Naive B cell (primary cell): ENCODE data around the gene KCNG2. TPM values are rescaled to one million over a fixed set of nuclear protein-coding genes. Genes with fewer than 3 reads are reported as not detected.

ENCODE experiments used
- ATAC-seq, 2 donors: fragments of 150-1000 bp; cut with Tn5 transposase; 2 replicates each; pipeline ENCODE4 v1.10.0; 2021; ENCODE audit warnings: low read depth in 2 of 2, mild to moderate bottlenecking in 2 of 2, moderate library complexity in 2 of 2
- DNase-seq: peaks from one replicate; pipeline ENCODE4 v3.0.0; 2022
- H3K27ac Mint-ChIP-seq, 6 donors: one replicate each; pipeline ENCODE4 v1.8.0; 2020 to 2022; ENCODE audit warnings: mild to moderate bottlenecking in 6 of 6, mixed read lengths in 6 of 6, moderate library complexity in 5 of 6, inconsistent platforms in 2 of 6
- H3K27me3 Mint-ChIP-seq, 3 donors: one replicate each; pipeline ENCODE4 v1.8.0; 2021 to 2022; ENCODE audit warnings: mixed read lengths in 3 of 3, mild to moderate bottlenecking in 1 of 3
- H3K36me3 Mint-ChIP-seq, 2 donors: one replicate each; pipeline ENCODE4 v1.8.0; 2020 to 2022; ENCODE audit warnings: mixed read lengths in 2 of 2, inconsistent platforms in 1 of 2, mild to moderate bottlenecking in 1 of 2
- H3K4me1 Mint-ChIP-seq, 3 donors: one replicate each; pipeline ENCODE4 v1.8.0; 2020 to 2022; ENCODE audit warnings: mixed read lengths in 3 of 3, inconsistent platforms in 1 of 3, mild to moderate bottlenecking in 1 of 3, moderate library complexity in 1 of 3
- H3K4me3 Mint-ChIP-seq, 8 donors: one replicate each; pipeline ENCODE4 v1.8.0; 2020 to 2022; ENCODE audit warnings: mild to moderate bottlenecking in 8 of 8, mixed read lengths in 8 of 8, moderate library complexity in 8 of 8, inconsistent platforms in 2 of 8
- H3K9me3 Mint-ChIP-seq, 7 donors: one replicate each; pipeline ENCODE4 v1.8.0; 2020 to 2022; ENCODE audit warnings: mixed read lengths in 7 of 7, mild to moderate bottlenecking in 5 of 7, inconsistent platforms in 2 of 7, moderate library complexity in 1 of 7
- polyA plus RNA-seq, 6 donors: library from polyadenylated mRNA; unstranded; fragments of 300-500 nt; fragmentation: Illumina TruSeq; gene quantifications; one replicate each; pipeline ENCODE4 v1.2.3, GENCODE V29; 2021; ENCODE audit warnings: low read depth in 6 of 6

The KCNG2 gene
- polyA plus RNA-seq, 6 donors from 2014 or later, result not detected

DNA sequence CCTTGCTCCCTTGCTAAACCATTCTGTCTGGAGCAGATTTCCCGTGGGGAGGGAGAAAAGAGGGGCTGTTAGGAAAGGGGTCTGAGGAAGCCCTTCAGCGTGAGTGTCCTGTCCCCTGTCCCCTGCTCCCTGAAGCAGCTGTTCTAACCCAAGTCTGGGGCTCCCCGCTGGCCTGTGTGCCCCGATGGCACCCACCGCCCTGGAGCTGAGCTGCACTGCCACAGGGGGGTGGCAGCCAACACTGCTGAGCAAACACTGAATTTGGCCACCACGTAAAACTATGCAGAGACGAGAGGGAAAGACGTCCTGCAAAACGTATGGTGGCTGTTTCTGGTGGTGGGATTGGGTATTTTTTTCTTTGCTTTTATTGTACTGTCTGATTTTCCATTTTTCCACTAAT, 17.9 kb downstream of the KCNG2 start:
- no peaks in the 10 kb centered on the region for H3K36me3 Mint-ChIP-seq
- no peak overlapping the region for H3K4me3 Mint-ChIP-seq
- peak overlapping the region in 1 of 6 donors; percentile 58 for H3K27ac Mint-ChIP-seq
- ATAC-seq (no peak), DNase-seq (no peak)
- peaks cover 24 to 33% (median 32%) of the 10 kb centered on the region in 3 donors for H3K4me1 Mint-ChIP-seq
- peaks cover 0 to 2% (median 0%) of the 10 kb centered on the region in 7 donors for H3K9me3 Mint-ChIP-seq
- H3K27me3 Mint-ChIP-seq, result peaks cover 0 to 10% (median 0%) of the 10 kb centered on the region in 3 donors

DNA sequence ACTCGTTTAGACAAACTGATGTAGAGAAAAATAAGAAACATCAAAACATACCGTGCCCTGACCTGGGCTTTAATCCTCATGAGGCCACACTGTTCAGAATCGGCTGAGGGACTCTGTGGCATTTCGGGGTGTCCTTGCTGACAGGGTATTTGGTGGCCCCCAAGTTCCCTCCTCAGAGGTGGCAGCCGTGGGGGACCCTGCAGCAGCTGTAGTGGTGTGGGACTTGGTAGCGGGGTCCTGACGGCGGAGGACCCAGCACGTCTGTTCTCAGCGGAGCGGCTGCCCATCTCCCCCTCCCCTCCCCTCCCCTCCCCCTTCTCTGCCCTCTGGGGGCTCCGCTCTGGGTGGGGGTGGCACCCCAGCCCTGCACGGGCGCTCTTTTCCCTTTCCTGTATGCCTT, 18.4 kb downstream of the KCNG2 start:
- Mint-ChIP-seq H3K27ac (peak overlapping the region in 1 of 6 donors; percentile 33), H3K4me3 (no peak overlapping the region)
- no peak for ATAC-seq

DNA sequence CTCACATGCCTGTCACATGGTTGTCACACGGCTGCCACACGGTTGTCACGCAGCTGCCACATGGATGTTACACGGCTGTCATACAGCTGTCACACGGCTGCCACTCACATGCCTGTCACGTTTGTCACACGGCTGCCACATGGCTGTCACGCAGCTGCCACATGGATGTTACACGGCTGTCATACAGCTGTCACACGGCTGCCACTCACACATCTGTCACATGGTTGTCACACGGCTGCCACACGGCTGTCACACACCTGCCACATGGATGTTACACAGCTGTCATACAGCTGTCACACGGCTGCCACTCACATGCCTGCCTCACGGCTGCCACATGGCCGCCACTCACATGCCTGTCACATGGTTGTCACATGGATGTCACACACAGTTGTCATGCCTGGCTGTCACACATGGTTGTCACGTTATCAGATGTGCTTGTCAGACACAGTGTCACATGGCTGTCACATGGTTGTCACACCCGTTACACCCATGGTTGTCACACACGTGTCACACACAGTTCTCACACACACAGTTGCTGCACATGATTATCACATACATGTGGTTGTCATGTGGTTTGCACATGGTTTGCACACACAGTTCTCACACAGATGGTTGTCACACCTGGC, 19.4 kb downstream of the KCNG2 start:
- no peak for DNase-seq
- Mint-ChIP-seq H3K27ac (peak overlapping the region in 2 of 6 donors; percentile 53 to 88), H3K27me3 (peaks cover 0 to 10% (median 0%) of the 10 kb centered on the region in 3 donors), H3K36me3 (no peaks in the 10 kb centered on the region), H3K4me1 (peaks cover 18 to 32% (median 27%) of the 10 kb centered on the region in 3 donors), H3K4me3 (peak overlapping the region in 1 of 8 donors; percentile 45), H3K9me3 (peaks cover 0 to 2% (median 0%) of the 10 kb centered on the region in 7 donors)
- no peak for ATAC-seq

More for the DNA sequence above, 18.4 kb downstream of the KCNG2 start:
- Mint-ChIP-seq H3K27me3 (peaks cover 0 to 10% (median 0%) of the 10 kb centered on the region in 3 donors), H3K9me3 (peaks cover 0 to 2% (median 0%) of the 10 kb centered on the region in 7 donors), H3K4me1 (peaks cover 24 to 36% (median 36%) of the 10 kb centered on the region in 3 donors), H3K36me3 (no peaks in the 10 kb centered on the region)
- no peak for DNase-seq

DNA sequence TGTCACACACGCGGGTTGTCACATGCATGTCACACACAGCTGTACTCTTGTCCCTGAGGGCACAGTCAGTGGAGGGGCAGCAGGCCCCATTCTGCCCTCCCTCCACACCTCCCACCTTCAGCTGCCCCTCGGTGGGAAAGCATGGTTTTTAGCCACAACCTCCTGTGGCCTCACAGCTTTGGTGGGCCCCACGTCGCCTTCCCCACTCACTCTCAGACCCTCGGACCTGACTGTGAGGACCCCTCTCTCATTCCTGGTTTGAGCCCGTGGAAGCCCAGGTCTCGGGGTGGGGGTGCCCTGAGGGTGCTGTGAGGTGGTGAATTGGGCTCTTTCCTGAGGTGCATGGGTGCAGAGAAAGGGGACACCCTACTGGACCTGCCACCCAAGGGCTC, 19.9 kb downstream of the KCNG2 start:
- ATAC-seq, result no peak

DNA sequence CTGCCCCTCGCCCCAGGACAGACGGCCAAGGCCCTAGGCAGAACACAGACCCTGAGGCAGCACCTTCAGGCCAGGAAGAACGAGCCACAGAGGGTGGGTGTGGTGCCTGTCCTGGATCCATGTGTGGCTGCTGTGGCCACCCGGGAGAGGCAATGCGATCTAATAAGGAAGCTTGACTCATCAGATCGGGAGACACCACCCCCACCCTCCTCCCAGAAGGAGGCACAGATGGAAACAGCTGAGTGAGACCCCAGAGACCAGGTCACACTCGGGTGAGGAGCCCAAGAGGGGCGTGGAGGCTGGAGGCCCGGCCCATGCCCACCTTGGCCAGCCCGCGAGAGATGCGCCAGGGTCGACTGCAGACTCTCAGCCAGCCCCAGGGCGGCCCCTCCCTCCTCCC, 20.3 kb downstream of the KCNG2 start:
- Mint-ChIP-seq H3K9me3 (peaks cover 0 to 2% (median 0%) of the 10 kb centered on the region in 7 donors), H3K4me1 (peaks cover 17 to 32% (median 27%) of the 10 kb centered on the region in 3 donors), H3K36me3 (no peaks in the 10 kb centered on the region), H3K27ac (peak overlapping the region in 3 of 6 donors; percentile 32 to 87 (median 64)), H3K27me3 (peaks cover 0 to 10% (median 0%) of the 10 kb centered on the region in 3 donors), H3K4me3 (peak overlapping the region in 2 of 8 donors; percentile 15 to 30)
- ATAC-seq (no peak), DNase-seq (no peak)

More for the DNA sequence above, 19.9 kb downstream of the KCNG2 start:
- Mint-ChIP-seq H3K27me3 (peaks cover 0 to 10% (median 0%) of the 10 kb centered on the region in 3 donors), H3K9me3 (peaks cover 0 to 2% (median 0%) of the 10 kb centered on the region in 7 donors), H3K4me3 (peak overlapping the region in 3 of 8 donors; percentile 15 to 45 (median 30)), H3K36me3 (no peaks in the 10 kb centered on the region), H3K27ac (peak overlapping the region in 3 of 6 donors; percentile 38 to 88 (median 64)), H3K4me1 (peaks cover 17 to 32% (median 27%) of the 10 kb centered on the region in 3 donors)
- no peak for DNase-seq

- Mint-ChIP-seq H3K4me1 (peaks cover 17 to 35% (median 27%) of the 10 kb centered on the region in 3 donors), H3K27ac (peak overlapping the region in 5 of 6 donors; percentile 17 to 99 (median 58)), H3K27me3 (peaks cover 0 to 10% (median 0%) of the 10 kb centered on the region in 3 donors), H3K36me3 (no peaks in the 10 kb centered on the region), H3K4me3 (peak overlapping the region in 6 of 8 donors; percentile 30 to 66 (median 44)), H3K9me3 (peaks cover 0 to 2% (median 0%) of the 10 kb centered on the region in 7 donors)
- ATAC-seq (no peak), DNase-seq (no peak)
Observed at GRCh38 chr18:79818631-79819030, 20.9 kb downstream of the KCNG2 start.

DNA sequence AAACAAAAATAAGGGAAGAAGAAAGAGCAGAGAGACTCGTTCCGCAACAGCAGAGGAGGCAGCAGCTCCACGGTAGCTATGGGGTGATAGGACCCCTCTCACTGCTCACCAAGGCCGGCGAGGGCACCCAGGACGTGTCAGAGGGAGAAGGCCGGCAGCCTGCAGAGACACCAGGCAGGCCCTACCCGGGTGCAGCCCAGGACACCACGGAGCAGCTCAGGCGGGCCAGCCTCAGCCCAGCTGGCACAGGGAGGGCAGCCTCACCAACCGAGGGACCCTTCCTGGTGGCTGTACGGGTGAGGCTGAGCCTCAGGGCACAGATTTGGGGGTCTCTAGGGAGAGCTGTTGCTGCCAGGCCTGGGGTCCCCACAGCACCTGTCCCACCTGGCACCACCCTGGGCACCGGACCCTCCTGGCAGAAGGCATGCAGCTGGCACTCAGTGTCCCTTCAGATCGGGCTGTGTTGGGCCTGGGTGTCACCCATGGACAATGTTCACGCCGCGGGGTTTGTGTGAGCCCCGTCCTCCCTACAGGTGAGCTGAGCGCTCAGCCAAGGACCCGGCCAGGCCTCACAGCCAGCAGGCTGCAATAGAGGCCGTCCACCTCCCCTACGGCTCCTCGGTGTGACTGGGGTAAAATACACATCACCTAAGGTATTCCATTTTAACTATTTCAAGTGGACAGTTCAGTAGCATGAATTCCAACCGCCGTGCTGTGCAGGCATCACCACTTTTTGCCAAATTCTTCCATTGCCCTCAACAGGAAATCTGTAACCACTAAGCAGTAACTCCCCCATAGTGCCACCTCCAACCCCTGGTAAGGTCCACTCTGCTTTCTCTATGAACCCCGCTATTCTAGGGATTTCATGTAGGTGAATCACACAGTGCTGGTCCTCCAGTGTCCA, 21.6 kb downstream of the KCNG2 start:
- H3K27ac Mint-ChIP-seq, result peak overlapping the region; percentile 75 to 99 (median 95)
- ATAC-seq, result peak; percentile 4 to 13

GRCh38 chr18:79819968-79820351, 22.2 kb downstream of the KCNG2 start:
- ATAC-seq (peak; percentile 97 to 99), DNase-seq (peak; percentile 79)
- Mint-ChIP-seq H3K4me3 (peak overlapping the region; percentile 4 to 87 (median 80)), H3K27ac (peak overlapping the region; percentile 75 to 99 (median 95)), H3K4me1 (peaks cover 21 to 41% (median 31%) of the 10 kb centered on the region in 3 donors), H3K36me3 (no peaks in the 10 kb centered on the region), H3K27me3 (peaks cover 0 to 10% (median 0%) of the 10 kb centered on the region in 3 donors), H3K9me3 (peaks cover 0 to 2% (median 0%) of the 10 kb centered on the region in 7 donors)

More for the DNA sequence above, 21.6 kb downstream of the KCNG2 start:
- H3K4me3 Mint-ChIP-seq, result peak overlapping the region; percentile 4 to 87 (median 78)
- peaks cover 0 to 10% (median 0%) of the 10 kb centered on the region in 3 donors for H3K27me3 Mint-ChIP-seq
- no peaks in the 10 kb centered on the region for H3K36me3 Mint-ChIP-seq
- peaks cover 0 to 2% (median 0%) of the 10 kb centered on the region in 7 donors for H3K9me3 Mint-ChIP-seq
- no peak for DNase-seq
- peaks cover 17 to 37% (median 27%) of the 10 kb centered on the region in 3 donors for H3K4me1 Mint-ChIP-seq

DNA sequence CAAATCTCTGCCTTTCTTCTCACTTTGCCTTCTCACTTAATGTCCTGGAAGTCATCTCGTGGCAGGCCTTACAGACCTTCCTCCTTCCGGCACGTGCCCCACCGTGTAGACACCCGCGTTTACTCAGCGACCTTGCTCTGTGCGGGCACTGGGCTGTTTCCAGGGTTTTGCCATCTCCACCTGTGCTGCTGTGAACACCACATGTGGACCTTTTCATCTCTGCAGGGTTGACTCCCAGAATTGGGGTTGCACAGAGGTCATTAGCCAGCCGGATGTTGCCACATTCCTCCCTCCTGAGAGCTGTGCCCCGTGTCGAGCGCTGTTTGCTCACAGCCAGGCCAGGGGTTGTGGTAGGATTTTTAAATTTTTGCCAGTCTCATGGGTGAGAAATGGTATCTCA, 25.4 kb downstream of the KCNG2 start:
- ATAC-seq (no peak), DNase-seq (no peak)
- H3K4me1 Mint-ChIP-seq, result peaks cover 30 to 54% (median 47%) of the 10 kb centered on the region in 3 donors
- no peak overlapping the region for H3K4me3 Mint-ChIP-seq
- peak overlapping the region in 3 of 6 donors; percentile 60 to 79 (median 65) for H3K27ac Mint-ChIP-seq
- H3K9me3 Mint-ChIP-seq, result peaks cover 0 to 2% (median 0%) of the 10 kb centered on the region in 7 donors
- H3K27me3 Mint-ChIP-seq, result no peaks in the 10 kb centered on the region
- H3K36me3 Mint-ChIP-seq, result no peaks in the 10 kb centered on the region

- DNase-seq (no peak), ATAC-seq (no peak)
- Mint-ChIP-seq H3K4me1 (peaks cover 14 to 28% (median 21%) of the 10 kb centered on the region in 3 donors), H3K27ac (no peak overlapping the region), H3K27me3 (no peaks in the 10 kb centered on the region), H3K9me3 (no peaks in the 10 kb centered on the region), H3K4me3 (peak overlapping the region in 5 of 8 donors; percentile 15 to 78 (median 63)), H3K36me3 (no peaks in the 10 kb centered on the region)
Observed at GRCh38 chr18:79825913-79826312, 28.2 kb downstream of the KCNG2 start.

DNA sequence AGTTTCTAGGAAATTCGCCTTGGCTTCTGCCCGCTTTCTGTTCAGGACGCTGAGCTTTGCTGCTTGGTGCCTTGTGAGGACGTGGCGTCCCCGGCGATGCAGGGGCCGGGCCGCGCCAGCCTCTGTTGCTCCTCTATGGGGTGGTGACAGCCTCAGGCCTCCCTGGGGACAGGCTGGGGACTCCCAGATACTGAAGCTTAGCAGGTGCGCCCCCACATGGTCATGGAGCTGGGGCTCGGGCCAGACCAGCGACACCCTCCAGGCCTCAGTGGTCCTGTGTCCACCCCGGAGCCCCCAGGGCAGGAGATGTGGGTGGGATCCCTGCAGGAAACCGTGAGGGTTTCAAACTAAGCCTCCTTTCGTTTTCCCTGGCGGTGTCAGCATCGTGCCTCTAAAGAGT, 29.2 kb downstream of the KCNG2 start:
- no peak for DNase-seq
- H3K27ac Mint-ChIP-seq, result peak overlapping the region in 2 of 6 donors; percentile 28 to 37
- peaks cover 14 to 24% (median 20%) of the 10 kb centered on the region in 3 donors for H3K4me1 Mint-ChIP-seq
- peak; percentile 35 to 71 for ATAC-seq
- no peaks in the 10 kb centered on the region for H3K36me3 Mint-ChIP-seq
- no peaks in the 10 kb centered on the region for H3K9me3 Mint-ChIP-seq
- no peaks in the 10 kb centered on the region for H3K27me3 Mint-ChIP-seq
- H3K4me3 Mint-ChIP-seq, result no peak overlapping the region

- no peaks in the 10 kb centered on the region for H3K36me3 Mint-ChIP-seq
- H3K27me3 Mint-ChIP-seq, result no peaks in the 10 kb centered on the region
- H3K4me1 Mint-ChIP-seq, result peaks cover 14 to 24% (median 20%) of the 10 kb centered on the region in 3 donors
- no peaks in the 10 kb centered on the region for H3K9me3 Mint-ChIP-seq
- H3K27ac Mint-ChIP-seq, result no peak overlapping the region
- no peak for DNase-seq
- no peak for ATAC-seq
- H3K4me3 Mint-ChIP-seq, result no peak overlapping the region
Observed at GRCh38 chr18:79828258-79828657, 30.5 kb downstream of the KCNG2 start.
